SK-N-MC (cell line): Measurements from ENCODE around the gene NUAK1.

Experiments
- DNase-seq: peaks from one replicate; pipeline ENCODE4 v3.0.0-alpha.2; 2011; ENCODE audit warnings: low read depth, low spot score
- H3K27ac ChIP-seq: fragments of 200-600 bp; sonication (generic); 2 replicates; pipeline ENCODE4 v1.5.1; 2016; ENCODE audit warnings: mixed run types
- H3K36me3 ChIP-seq: fragments of 200-600 bp; sonication (generic); 2 replicates; pipeline ENCODE4 v1.6.1; 2017; ENCODE audit warnings: antibody characterized with exemption, low read length, mixed read lengths; ENCODE audit not compliant: insufficient read depth
- H3K4me3 ChIP-seq: fragments of 200-600 bp; sonication (generic); 2 replicates; pipeline ENCODE4 v1.5.1; 2016
- H3K9ac ChIP-seq: fragments of 200-600 bp; sonication (generic); 2 replicates; pipeline ENCODE4 v1.8.0; 2017; ENCODE audit warnings: mixed run types, mixed read lengths; ENCODE audit not compliant: insufficient read length
- H3K9me3 ChIP-seq: fragments of 200-600 bp; sonication (generic); 2 replicates; pipeline ENCODE4 v1.6.1; 2017; ENCODE audit warnings: low read depth, mild to moderate bottlenecking, antibody characterized with exemption, low read length, moderate library complexity, mixed read lengths
- EZH2 ChIP-seq: fragments of 200-600 bp; sonication (generic); IDR thresholded peaks from one replicate; pipeline ENCODE4 v1.6.1; 2017; ENCODE audit warnings: antibody characterized with exemption
- FOXP2 ChIP-seq: optimal IDR thresholded peaks from 2 replicates; pipeline ENCODE3; 2011; ENCODE audit warnings: mild to moderate bottlenecking, moderate library complexity; ENCODE audit not compliant: insufficient read depth; ENCODE audit errors: extremely low read length, control extremely low read depth
- POLR2AphosphoS5 ChIP-seq: IDR thresholded peaks from 2 replicates; pipeline ENCODE4 v1.6.1; 2012; ENCODE audit warnings: mild to moderate bottlenecking, low read depth, low read length, borderline replicate concordance

NUAK1 gene

DNA sequence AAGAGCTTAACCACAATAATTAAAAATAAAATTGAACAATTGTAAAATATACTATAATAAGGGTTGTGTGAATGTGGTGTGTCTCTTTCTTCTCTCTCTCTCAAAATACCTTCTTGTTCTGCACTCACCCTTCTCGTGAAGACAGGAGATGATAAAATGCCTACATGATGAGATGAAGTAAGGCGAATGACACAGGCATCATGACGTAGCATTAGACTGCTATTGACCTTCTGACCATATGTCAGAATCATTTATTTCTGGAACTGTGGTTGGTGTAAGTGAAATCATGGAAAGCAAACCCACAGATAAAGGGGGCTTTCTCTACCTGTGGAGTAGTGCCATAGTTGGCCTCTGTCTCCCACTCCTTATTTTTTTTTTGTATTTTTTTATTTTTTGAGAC, 37.8 kb upstream of the NUAK1 start:
- Histone ChIP-seq H3K36me3 (no peaks in the 10 kb centered on the region), H3K9ac (no peak overlapping the region), H3K27ac (no peak overlapping the region), H3K9me3 (no peaks in the 10 kb centered on the region), H3K4me3 (no peak overlapping the region)
- TF ChIP-seq POLR2AphosphoS5 (no peak), EZH2 (no peak), FOXP2 (no peak)
- no peak for DNase-seq

DNA sequence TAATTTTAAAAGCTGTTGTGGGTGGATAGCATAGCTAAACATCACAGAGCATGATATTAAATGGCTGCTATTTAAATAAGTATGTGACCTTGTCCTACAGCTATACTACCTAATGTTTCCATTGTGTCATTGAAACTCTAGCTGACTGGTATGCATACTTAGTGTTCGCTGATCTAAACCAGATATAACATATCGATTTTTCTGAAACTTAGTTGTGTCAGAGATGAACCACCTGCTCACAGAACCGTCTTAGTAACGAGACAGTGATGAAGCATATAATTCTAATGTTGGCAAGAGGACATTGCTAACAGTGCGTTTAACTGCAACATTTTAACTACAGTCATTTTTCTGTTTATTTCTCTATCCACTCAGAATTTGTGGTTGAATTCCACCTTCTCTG, 36.1 kb upstream of the NUAK1 start:
- no peak for TF ChIP-seq POLR2AphosphoS5
- TF ChIP-seq FOXP2 = no peak
- TF ChIP-seq EZH2 = no peak

DNA sequence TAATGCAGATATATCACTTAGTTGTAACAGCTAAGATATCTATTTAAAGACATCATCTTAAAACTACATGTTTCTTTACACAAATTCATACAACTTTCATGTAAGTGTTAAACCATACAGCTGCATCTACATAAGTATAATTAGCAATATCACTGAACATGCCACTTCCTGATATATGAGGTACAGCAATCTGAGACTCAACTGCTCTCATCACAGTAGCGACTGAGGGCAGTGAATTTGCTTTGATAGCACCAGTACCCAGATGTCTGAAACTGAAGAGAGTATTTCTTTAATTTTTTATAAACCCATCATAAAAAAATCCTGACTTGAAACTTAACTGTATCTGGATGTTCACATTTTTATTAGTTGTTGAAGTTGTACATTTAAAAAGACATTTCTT, 34.7 kb upstream of the NUAK1 start:
- no peak for DNase-seq
- H3K9me3 ChIP-seq = no peaks in the 10 kb centered on the region
- no peaks in the 10 kb centered on the region for H3K36me3 ChIP-seq
- no peak overlapping the region for H3K9ac ChIP-seq
- TF ChIP-seq POLR2AphosphoS5 = no peak
- no peak for TF ChIP-seq EZH2
- TF ChIP-seq FOXP2 = no peak
- no peak overlapping the region for H3K4me3 ChIP-seq
- no peak overlapping the region for H3K27ac ChIP-seq

More for the DNA sequence above, 36.1 kb upstream of the NUAK1 start:
- Histone ChIP-seq H3K36me3 (no peaks in the 10 kb centered on the region), H3K4me3 (no peak overlapping the region), H3K9ac (no peak overlapping the region), H3K9me3 (no peaks in the 10 kb centered on the region), H3K27ac (no peak overlapping the region)
- no peak for DNase-seq

DNA sequence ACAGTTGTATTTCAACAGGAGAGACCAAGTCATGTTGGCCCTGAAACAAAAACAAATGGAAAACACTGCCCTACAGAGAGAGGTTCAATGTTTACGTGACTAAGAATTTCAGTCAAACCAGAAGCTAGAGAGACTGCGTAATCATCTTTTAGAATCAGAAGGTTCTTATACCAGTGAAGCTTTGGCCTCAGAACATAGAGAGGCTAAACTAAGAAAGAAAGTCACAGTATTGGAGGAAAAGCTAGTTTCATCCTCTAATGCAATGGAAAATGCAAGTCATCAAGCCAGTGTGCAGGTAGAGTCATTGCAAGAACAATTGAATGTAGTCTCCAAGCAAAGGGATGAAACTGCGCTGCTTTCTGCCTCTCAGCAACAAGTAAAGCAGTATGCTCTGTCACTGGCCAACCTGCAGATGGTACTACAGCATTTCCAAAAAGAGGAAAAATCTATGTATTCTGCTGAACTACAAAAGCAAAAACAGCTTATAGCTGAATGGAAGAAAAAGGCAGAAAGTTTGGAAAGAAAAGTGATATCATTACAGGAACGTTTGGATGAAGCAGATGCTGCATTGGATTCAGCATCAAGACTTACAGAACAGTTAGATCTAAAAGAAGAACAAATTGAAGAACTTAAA, 32.5 kb upstream of the NUAK1 start:
- no peak overlapping the region for H3K4me3 ChIP-seq
- no peaks in the 10 kb centered on the region for H3K36me3 ChIP-seq
- no peak overlapping the region for H3K9ac ChIP-seq
- H3K27ac ChIP-seq = no peak overlapping the region
- TF ChIP-seq EZH2 = no peak
- TF ChIP-seq POLR2AphosphoS5 = no peak
- TF ChIP-seq FOXP2 = no peak
- DNase-seq = no peak
- no peaks in the 10 kb centered on the region for H3K9me3 ChIP-seq

DNA sequence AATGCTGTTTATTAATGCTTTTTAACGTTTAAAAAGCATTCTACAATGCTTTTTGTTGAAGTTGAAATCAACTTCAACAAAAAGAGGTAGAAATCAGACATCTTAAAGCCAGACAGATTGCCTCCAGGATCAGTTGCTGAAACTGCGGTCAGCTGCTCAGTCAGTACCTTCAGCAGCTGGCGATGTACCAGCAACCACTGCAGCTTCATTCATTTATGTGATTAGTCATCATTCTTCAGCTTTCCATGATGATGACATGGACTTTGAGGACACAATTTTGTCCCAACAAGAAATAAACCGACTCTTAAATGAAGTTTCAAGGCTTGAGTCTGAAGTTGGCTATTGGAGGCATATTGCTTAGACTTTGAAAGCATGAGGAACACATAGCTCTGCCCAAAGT, 31.5 kb upstream of the NUAK1 start:
- Histone ChIP-seq H3K36me3 (no peaks in the 10 kb centered on the region), H3K4me3 (no peak overlapping the region), H3K27ac (no peak overlapping the region), H3K9ac (no peak overlapping the region), H3K9me3 (no peaks in the 10 kb centered on the region)
- no peak for DNase-seq
- no peak for TF ChIP-seq POLR2AphosphoS5
- TF ChIP-seq FOXP2 = no peak
- TF ChIP-seq EZH2 = no peak

DNA sequence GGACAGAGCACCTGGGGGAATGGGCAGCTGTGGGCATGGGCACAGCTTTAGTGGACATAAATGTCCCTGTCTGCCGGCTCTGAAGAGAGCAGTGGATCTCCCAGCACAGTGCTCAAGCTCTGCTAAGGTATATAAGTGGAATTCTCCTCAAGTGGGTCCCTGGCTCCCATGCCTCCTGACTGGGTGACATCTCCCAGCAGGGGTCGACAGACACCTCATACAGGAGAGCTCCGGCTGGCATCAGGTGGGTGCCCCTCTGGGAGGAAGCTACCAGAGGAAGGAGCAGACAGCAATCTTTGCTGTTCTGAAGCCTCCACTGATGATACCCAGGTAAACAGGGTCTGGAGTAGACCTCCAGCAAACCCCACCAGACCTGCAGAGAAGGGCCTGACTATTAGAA, 25.0 kb upstream of the NUAK1 start:
- Histone ChIP-seq H3K27ac (no peak overlapping the region), H3K36me3 (no peaks in the 10 kb centered on the region), H3K9me3 (no peaks in the 10 kb centered on the region), H3K4me3 (no peak overlapping the region), H3K9ac (no peak overlapping the region)
- DNase-seq = no peak
- no peak for TF ChIP-seq POLR2AphosphoS5
- no peak for TF ChIP-seq EZH2
- no peak for TF ChIP-seq FOXP2

DNA sequence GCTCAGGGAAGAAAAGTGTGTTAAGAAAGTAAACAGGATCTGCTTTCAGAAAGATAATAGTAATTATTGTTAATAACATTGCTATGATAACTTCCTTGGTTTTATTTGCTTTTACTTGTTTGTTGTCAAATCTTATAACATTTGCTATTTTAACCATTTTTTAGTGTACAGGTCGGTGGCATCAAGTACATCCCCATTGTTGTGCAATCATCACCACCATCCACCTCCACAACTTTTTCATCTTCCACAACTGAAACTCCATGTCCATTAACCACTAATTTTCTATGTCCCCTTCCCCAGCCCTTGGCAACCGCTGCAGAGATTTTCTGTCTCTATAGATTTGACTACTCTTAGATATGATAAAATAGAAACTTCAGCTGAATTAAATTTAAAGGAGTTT, 22.7 kb upstream of the NUAK1 start:
- no peak for DNase-seq
- no peak for TF ChIP-seq FOXP2
- TF ChIP-seq EZH2 = no peak
- no peak for TF ChIP-seq POLR2AphosphoS5
- no peak overlapping the region for H3K4me3 ChIP-seq
- no peaks in the 10 kb centered on the region for H3K36me3 ChIP-seq
- no peak overlapping the region for H3K27ac ChIP-seq
- no peak overlapping the region for H3K9ac ChIP-seq
- no peaks in the 10 kb centered on the region for H3K9me3 ChIP-seq

DNA sequence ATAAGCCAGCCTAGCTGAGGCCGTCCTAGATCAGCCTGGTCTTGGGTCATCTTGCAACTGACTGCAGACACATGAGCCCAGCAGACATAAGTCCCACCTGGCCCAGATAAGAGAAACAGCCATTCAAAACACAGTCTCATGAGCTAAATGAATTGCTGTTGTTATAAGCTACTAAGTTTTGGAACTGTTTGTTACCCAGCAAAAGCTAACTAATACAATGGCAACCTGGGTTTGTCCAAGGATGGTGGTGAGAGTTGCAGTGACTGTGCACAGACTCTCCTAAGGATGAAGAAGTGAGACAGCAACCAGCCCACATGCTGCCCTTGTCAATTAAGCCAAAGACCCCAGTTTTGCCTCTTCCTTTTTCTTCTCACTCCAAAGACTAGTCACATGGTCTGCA, 22.2 kb upstream of the NUAK1 start:
- no peaks in the 10 kb centered on the region for H3K36me3 ChIP-seq
- H3K4me3 ChIP-seq = no peak overlapping the region
- no peak overlapping the region for H3K9ac ChIP-seq
- H3K9me3 ChIP-seq = no peaks in the 10 kb centered on the region
- no peak overlapping the region for H3K27ac ChIP-seq
- TF ChIP-seq POLR2AphosphoS5 (no peak), FOXP2 (no peak)
- no peak for DNase-seq

DNA sequence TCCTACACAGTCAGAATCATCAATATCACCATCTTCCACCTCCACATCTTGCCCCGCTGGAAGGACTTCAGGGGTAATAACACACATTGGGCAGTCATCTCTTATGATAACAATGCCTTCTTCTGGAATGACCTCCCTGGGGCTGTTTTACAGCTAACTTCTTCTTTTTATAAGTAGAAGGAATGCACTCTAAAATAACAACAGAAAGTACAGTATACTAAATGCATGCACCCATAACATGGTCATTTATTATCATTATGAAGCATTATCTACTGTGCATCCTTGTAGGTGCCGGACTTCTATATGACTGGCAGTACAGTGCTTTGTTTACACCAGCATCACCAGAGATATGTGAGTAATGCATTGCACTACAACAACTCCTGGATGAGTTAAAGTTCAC, 19.0 kb upstream of the NUAK1 start:
- DNase-seq = no peak

More for the DNA sequence above, 19.0 kb upstream of the NUAK1 start:
- no peak overlapping the region for H3K9ac ChIP-seq
- TF ChIP-seq EZH2 (no peak), POLR2AphosphoS5 (no peak), FOXP2 (no peak)
- no peaks in the 10 kb centered on the region for H3K9me3 ChIP-seq
- no peaks in the 10 kb centered on the region for H3K36me3 ChIP-seq
- H3K27ac ChIP-seq = no peak overlapping the region
- H3K4me3 ChIP-seq = no peak overlapping the region
